ENCODE data around the gene TIPRL.

TIPRL gene

GRCh38 chr1:168210312-168210711 lies 31.6 kb downstream of the TIPRL start:
- no peak for DNase-seq (ENCODE audit: low read depth in 4 of 4, low spot score in 1 of 4)

- no peak for DNase-seq (ENCODE audit: low read depth in 4 of 4, low spot score in 1 of 4)
These were observed 34.6 kb downstream of the TIPRL start for GRCh38 chr1:168213349-168213748.

GRCh38 chr1:168216171-168216570 lies 37.4 kb downstream of the TIPRL start:
- DNase-seq (ENCODE audit: low read depth in 4 of 4, low spot score in 1 of 4), result no peak

GRCh38 chr1:168217664-168218063 lies 38.9 kb downstream of the TIPRL start:
- no peak for DNase-seq (ENCODE audit: low read depth in 4 of 4, low spot score in 1 of 4)

GRCh38 chr1:168218658-168219057 lies 39.9 kb downstream of the TIPRL start:
- no peak for DNase-seq (ENCODE audit: low read depth in 4 of 4, low spot score in 1 of 4)

- DNase-seq (ENCODE audit: low read depth in 4 of 4, low spot score in 1 of 4), result no peak
These were observed 41.7 kb downstream of the TIPRL start for GRCh38 chr1:168220470-168220871.

GRCh38 chr1:168221275-168221674 lies 42.5 kb downstream of the TIPRL start:
- DNase-seq (ENCODE audit: low read depth in 4 of 4, low spot score in 1 of 4), result no peak

- no peak for DNase-seq (ENCODE audit: low read depth in 4 of 4, low spot score in 1 of 4)
These were observed 44.5 kb downstream of the TIPRL start for GRCh38 chr1:168223261-168223660.

- no peak for DNase-seq (ENCODE audit: low read depth in 4 of 4, low spot score in 1 of 4)
These were observed 45.1 kb downstream of the TIPRL start for GRCh38 chr1:168223681-168224540.

- no peak for DNase-seq (ENCODE audit: low read depth in 4 of 4, low spot score in 1 of 4)
These were observed 46.2 kb downstream of the TIPRL start for GRCh38 chr1:168224991-168225390.

- peak; percentile 37 to 73 (median 65) for DNase-seq (ENCODE audit: low read depth in 4 of 4, low spot score in 1 of 4)
These were observed 46.9 kb downstream of the TIPRL start, which contains the start of gene SFT2D2 for GRCh38 chr1:168225476-168226190. Gene SFT2D2, plus strand, starts transcription at chr1:168226004. Its CDS starts 76 bp downstream, at chr1:168226080.

- DNase-seq (ENCODE audit: low read depth in 4 of 4, low spot score in 1 of 4), result no peak
These were observed 48.9 kb downstream of the TIPRL start for GRCh38 chr1:168227620-168228019.

GRCh38 chr1:168229893-168230292 lies 51.1 kb downstream of the TIPRL start:
- DNase-seq (ENCODE audit: low read depth in 4 of 4, low spot score in 1 of 4), result no peak

- no peak for DNase-seq (ENCODE audit: low read depth in 4 of 4, low spot score in 1 of 4)
These were observed 51.9 kb downstream of the TIPRL start for GRCh38 chr1:168230709-168231108.

- DNase-seq (ENCODE audit: low read depth in 4 of 4, low spot score in 1 of 4), result no peak
These were observed 56.2 kb downstream of the TIPRL start for GRCh38 chr1:168234846-168235547.

- DNase-seq (ENCODE audit: low read depth in 4 of 4, low spot score in 1 of 4), result no peak
These were observed 56.8 kb downstream of the TIPRL start for GRCh38 chr1:168235548-168235885.

GRCh38 chr1:168235937-168236336 lies 57.2 kb downstream of the TIPRL start:
- no peak for DNase-seq (ENCODE audit: low read depth in 4 of 4, low spot score in 1 of 4)

- DNase-seq (ENCODE audit: low read depth in 4 of 4, low spot score in 1 of 4), result peak in 1 of 4 experiments; percentile 27
These were observed 58.3 kb downstream of the TIPRL start for GRCh38 chr1:168236836-168237611.

- no peak for DNase-seq (ENCODE audit: low read depth in 4 of 4, low spot score in 1 of 4)
These were observed 64.4 kb downstream of the TIPRL start for GRCh38 chr1:168243198-168243597.

GRCh38 chr1:168243636-168244212 lies 65.0 kb downstream of the TIPRL start:
- no peak for DNase-seq (ENCODE audit: low read depth in 4 of 4, low spot score in 1 of 4)

- no peak for DNase-seq (ENCODE audit: low read depth in 4 of 4, low spot score in 1 of 4)
These were observed 66.3 kb downstream of the TIPRL start for GRCh38 chr1:168245042-168245441.
